Tibial nerve (tissue), 4 donors: ENCODE measurements around the gene CDC16. TPM values are rescaled to one million over a fixed set of nuclear protein-coding genes. Genes with fewer than 3 reads are reported as not detected.

ENCODE experiments used
- DNase-seq, 2 donors: peaks; one replicate each; pipeline ENCODE4 v3.0.0-alpha.2; 2019; ENCODE audit warnings: low spot score in 2 of 2
- H3K27ac ChIP-seq, 4 donors: fragments of 200-600 bp; sonication (generic) in 3 of 4; one replicate each; pipeline ENCODE4 v1.5.1; 2017 to 2019; ENCODE audit warnings: mild to moderate bottlenecking in 1 of 4
- H3K27me3 ChIP-seq, 2 donors: fragments of 200-600 bp; sonication (generic) in 1 of 2; one replicate each; pipeline versions ENCODE4 v1.5.1 to v1.6.0; 2017 to 2019
- H3K36me3 ChIP-seq, 3 donors: fragments of 200-600 bp; sonication (generic); one replicate each; pipeline ENCODE4 v1.5.1; 2018 to 2019
- H3K4me1 ChIP-seq, 4 donors: fragments of 200-600 bp; sonication (generic) in 3 of 4; one replicate each; pipeline ENCODE4 v1.5.1; 2017 to 2019
- H3K4me3 ChIP-seq, 4 donors: fragments of 200-600 bp; sonication (generic) in 3 of 4; one replicate each; pipeline ENCODE4 v1.5.1; 2017 to 2019; ENCODE audit warnings: mild to moderate bottlenecking in 1 of 4, moderate library complexity in 1 of 4
- H3K9me3 ChIP-seq, 4 donors: fragments of 200-600 bp; sonication (generic) in 3 of 4; one replicate each; pipeline ENCODE4 v1.5.1; 2017 to 2019
- CTCF ChIP-seq, 5 experiments: fragments of 200-600 bp in 3 of 5; fragments of 450-650 bp in 2 of 5; sonication (generic) in 3 of 5; IDR thresholded peaks; one replicate each; pipeline ENCODE4 v1.5.1; 2016 to 2019; ENCODE audit warnings: antibody characterized with exemption in 5 of 5, mild to moderate bottlenecking in 3 of 5, moderate library complexity in 2 of 5
- EP300 ChIP-seq, 2 donors: sonication (generic); formaldehyde crosslinking; IDR thresholded peaks; one replicate each; pipeline ENCODE4 v1.6.1; 2017; ENCODE audit warnings: antibody characterized with exemption in 2 of 2, mild to moderate bottlenecking in 1 of 2
- POLR2A ChIP-seq, 2 donors: fragments of 450-650 bp; IDR thresholded peaks; one replicate each; pipeline ENCODE4 v1.6.1; 2017; ENCODE audit warnings: antibody characterized with exemption in 2 of 2, mild to moderate bottlenecking in 2 of 2, moderate library complexity in 2 of 2
- WGBS, 2 donors: methylation state at CpG; one replicate each; pipeline ENCODE4 v1.1.5; 2018; 5-methylcytosine and 5-hydroxymethylcytosine counted together
- total RNA-seq, 4 donors: library from RNA; depleted of rRNA; stranded (reverse); fragments of >200 nt; gene quantifications; one replicate each; pipeline ENCODE4 v1.1.0, GENCODE V29; 2016

Gene CDC16
- total RNA-seq, 4 donors from 2014 or later = 43.9 to 87.0 (median 70.2) TPM

DNA sequence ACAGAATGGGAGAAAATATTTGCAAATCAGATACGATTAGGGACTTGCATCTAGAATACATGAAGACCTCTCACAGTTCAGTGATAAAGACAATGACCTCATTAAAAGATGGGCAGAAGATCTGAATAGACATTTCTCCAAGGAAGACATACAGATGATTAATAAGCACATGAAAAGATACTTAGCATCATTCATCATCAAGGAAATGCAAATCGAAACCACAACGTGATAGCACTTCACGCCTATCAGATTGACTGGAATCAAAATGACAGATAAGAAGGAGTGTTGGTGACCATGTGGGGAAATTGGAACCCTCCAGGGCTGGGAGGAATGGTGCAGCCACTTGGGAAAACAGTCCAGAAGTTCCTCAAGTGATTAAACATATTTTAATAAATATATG is 29.8 kb upstream of the CDC16 start:
- no peak for DNase-seq
- Histone ChIP-seq H3K27me3 (peaks cover 0 to 7% of the 10 kb centered on the region in 2 donors), H3K4me3 (no peak overlapping the region), H3K36me3 (no peaks in the 10 kb centered on the region), H3K4me1 (no peaks in the 10 kb centered on the region), H3K27ac (no peak overlapping the region), H3K9me3 (peaks cover 0 to 5% (median 0%) of the 10 kb centered on the region in 4 donors)
- TF ChIP-seq EP300 (IDR thresholded peaks at IDR 0.05) (no peak), POLR2A (IDR thresholded peaks at IDR 0.05) (no peak), CTCF (IDR thresholded peaks at IDR 0.05) (no peak)
- 81 to 90% methylated on average over 4 of the region's 4 CpGs for WGBS, 2 donors

- WGBS, 2 donors = 68 to 80% methylated on average over 6 of the region's 6 CpGs
Observed at GRCh38 chr13:114208134-114208533, 26.6 kb upstream of the CDC16 start.

DNA sequence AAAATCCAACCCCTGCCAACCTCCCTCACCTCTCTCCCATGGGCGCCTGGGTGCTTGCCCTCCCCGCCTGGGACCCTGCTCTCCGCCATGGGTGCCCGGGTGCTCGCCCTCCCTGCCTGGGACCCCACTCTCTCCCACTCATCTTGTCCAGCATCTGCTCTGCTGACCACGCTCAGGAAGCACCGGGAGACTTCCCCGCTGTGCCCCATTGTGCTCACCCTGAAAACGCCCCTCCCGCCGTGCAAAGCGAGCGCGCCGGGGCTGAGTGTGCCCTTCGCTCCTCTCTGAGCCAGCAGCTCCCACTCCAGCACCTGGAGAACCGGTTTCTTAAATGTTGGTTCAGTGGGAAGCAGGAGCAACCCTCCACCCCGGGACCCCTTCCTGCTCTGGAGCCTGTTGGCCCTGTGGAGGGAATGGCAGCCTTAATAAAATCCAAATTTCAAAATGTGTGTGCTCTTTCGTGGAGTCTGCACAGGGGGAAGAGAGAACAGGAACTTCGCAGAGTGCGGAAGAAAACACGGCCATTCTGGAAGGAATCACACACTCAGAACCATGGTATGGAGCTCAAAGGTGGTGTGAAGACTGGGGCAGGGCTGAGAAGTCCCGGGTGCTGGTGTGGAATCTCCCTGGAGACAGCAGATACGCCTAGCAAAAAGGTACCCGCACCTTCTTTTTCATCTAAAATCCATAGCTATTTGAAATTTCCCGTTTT is 23.1 kb upstream of the CDC16 start:
- no peak for TF ChIP-seq POLR2A (IDR thresholded peaks at IDR 0.05)
- no peak for TF ChIP-seq CTCF (IDR thresholded peaks at IDR 0.05)
- TF ChIP-seq EP300 (IDR thresholded peaks at IDR 0.05) = no peak
- Histone ChIP-seq H3K4me3 (no peak overlapping the region), H3K27me3 (peaks cover 0 to 16% of the 10 kb centered on the region in 2 donors), H3K27ac (no peak overlapping the region), H3K36me3 (no peaks in the 10 kb centered on the region), H3K9me3 (peaks cover 0 to 5% (median 0%) of the 10 kb centered on the region in 4 donors), H3K4me1 (no peaks in the 10 kb centered on the region)
- DNase-seq = no peak
- 78 to 83% methylated on average over 26 of the region's 26 CpGs for WGBS, 2 donors

More at GRCh38 chr13:114208134-114208533, 26.6 kb upstream of the CDC16 start:
- Histone ChIP-seq H3K9me3 (peaks cover 0 to 5% (median 0%) of the 10 kb centered on the region in 4 donors), H3K27ac (no peak overlapping the region), H3K27me3 (peaks cover 0 to 4% of the 10 kb centered on the region in 2 donors), H3K4me3 (no peak overlapping the region), H3K4me1 (no peaks in the 10 kb centered on the region), H3K36me3 (no peaks in the 10 kb centered on the region)
- no peak for TF ChIP-seq EP300 (IDR thresholded peaks at IDR 0.05)
- no peak for TF ChIP-seq POLR2A (IDR thresholded peaks at IDR 0.05)
- no peak for TF ChIP-seq CTCF (IDR thresholded peaks at IDR 0.05)
- no peak for DNase-seq

- no peak for DNase-seq
- Histone ChIP-seq H3K4me1 (no peaks in the 10 kb centered on the region), H3K36me3 (no peaks in the 10 kb centered on the region), H3K4me3 (no peak overlapping the region), H3K27ac (no peak overlapping the region), H3K27me3 (peaks cover 0 to 16% of the 10 kb centered on the region in 2 donors), H3K9me3 (peaks cover 0 to under 1% (median 0%) of the 10 kb centered on the region in 4 donors)
- TF ChIP-seq EP300 (IDR thresholded peaks at IDR 0.05) = no peak
- TF ChIP-seq CTCF (IDR thresholded peaks at IDR 0.05) = no peak
- no peak for TF ChIP-seq POLR2A (IDR thresholded peaks at IDR 0.05)
- WGBS, 2 donors = 62 to 70% methylated on average over 6 of the region's 6 CpGs
Observed at GRCh38 chr13:114212158-114212495, 22.6 kb upstream of the CDC16 start.

DNA sequence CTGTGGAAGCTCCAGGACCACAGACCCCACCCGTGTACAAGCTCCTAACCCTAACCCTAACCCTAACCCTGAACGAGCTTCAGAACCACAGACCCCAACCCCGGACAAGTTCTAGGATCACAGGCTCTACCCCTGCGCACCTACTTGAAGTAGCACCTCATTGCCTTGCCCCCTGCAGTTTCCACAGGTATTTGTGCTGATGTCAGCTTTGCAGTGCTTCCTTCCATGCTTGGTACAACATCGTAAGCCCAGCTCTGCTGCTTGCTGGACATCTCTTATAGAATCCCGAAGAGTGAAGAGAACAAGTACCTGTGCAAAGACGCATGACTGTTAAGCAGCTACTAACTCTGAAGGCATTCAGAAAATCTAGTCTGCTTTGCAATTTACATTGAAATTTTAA is 20.7 kb upstream of the CDC16 start:
- H3K27ac ChIP-seq = no peak overlapping the region
- TF ChIP-seq CTCF (IDR thresholded peaks at IDR 0.05) (no peak), POLR2A (IDR thresholded peaks at IDR 0.05) (no peak), EP300 (IDR thresholded peaks at IDR 0.05) (no peak)
- 92 to 93% methylated on average over 6 to 7 of the region's 7 CpGs for WGBS, 2 donors
- H3K4me1 ChIP-seq = no peaks in the 10 kb centered on the region
- H3K27me3 ChIP-seq = peaks cover 0 to 16% of the 10 kb centered on the region in 2 donors
- H3K36me3 ChIP-seq = no peaks in the 10 kb centered on the region
- H3K4me3 ChIP-seq = no peak overlapping the region
- no peaks in the 10 kb centered on the region for H3K9me3 ChIP-seq
- no peak for DNase-seq
